Left lung (tissue), 14 donors: ENCODE results near the gene DEFB127. TPM values are rescaled to one million over a fixed set of nuclear protein-coding genes. Genes with fewer than 3 reads are reported as not detected.
"Not testable (repeated sequence)": the region's sequence is repeated elsewhere in the genome, so short reads cannot be mapped to it uniquely, and the experiment has no call there.

Source experiments
- ATAC-seq: fragments of 200-7000 bp; cut with Tn5 transposase; one replicate; pipeline ENCODE4 v1.9.1; 2020; ENCODE audit warnings: moderate library complexity
- DNase-seq, 4 donors: peaks; one replicate each; pipeline ENCODE4 v3.0.0-alpha.2; 2013 to 2020
- H3K27ac ChIP-seq, 2 donors: fragments of 200-600 bp; sonication (generic) in 1 of 2; one replicate each; pipeline versions ENCODE4 v1.5.0 to v1.8.0; 2020 to 2021
- H3K27me3 ChIP-seq, 2 donors: fragments of 200-600 bp; sonication (generic) in 1 of 2; one replicate each; pipeline versions ENCODE4 v1.5.0 to v1.8.0; 2020 to 2021
- H3K36me3 ChIP-seq, 2 donors: fragments of 200-600 bp; sonication (generic) in 1 of 2; one replicate each; pipeline versions ENCODE4 v1.5.0 to v1.8.0; 2020 to 2021
- H3K4me1 ChIP-seq, 2 donors: fragments of 200-600 bp; one replicate each; pipeline ENCODE4 v1.8.0; 2021
- H3K4me3 ChIP-seq, 2 donors: fragments of 200-600 bp; sonication (generic) in 1 of 2; one replicate each; pipeline versions ENCODE4 v1.5.0 to v1.8.0; 2020 to 2021; ENCODE audit warnings: mild to moderate bottlenecking in 1 of 2
- H3K9me3 ChIP-seq, 2 donors: fragments of 200-600 bp; sonication (generic) in 1 of 2; one replicate each; pipeline versions ENCODE4 v1.5.0 to v1.8.0; 2020 to 2021
- CTCF ChIP-seq, 2 donors: fragments of 200-600 bp; sonication (generic) in 1 of 2; IDR thresholded peaks; one replicate each; pipeline versions ENCODE4 v1.5.0 to v1.8.0; 2021; ENCODE audit warnings: antibody characterized with exemption in 2 of 2
- intact Hi-C, 2 donors: fragments of 100-400 bp; cut with DNase I; formaldehyde crosslinking; loops; one replicate each; pipeline versions ENCODE4 v1.11.2 to v1.14.2; 2022
- long read RNA-seq, 12 donors: library from polyadenylated mRNA in 2 of 12; unstranded in 2 of 12; transcript quantifications; one replicate each; pipeline ENCODE4 v2.0.0 and lab custom pipeline, GENCODE V29; 2019 to 2026
- polyA plus RNA-seq, 6 donors: library from polyadenylated mRNA; unstranded; fragments of 120-200 nt; gene quantifications; one replicate each; pipeline ENCODE4 v1.2.1, GENCODE V29; 2013; ENCODE audit not compliant: insufficient read length in 6 of 6
- total RNA-seq, 2 donors: library from RNA; stranded (reverse); fragmentation: NEBNext Ultra II Directional; extraction: Animal tissue kit (Norgen Biotek cat#: 25700); gene quantifications; one replicate each; pipeline ENCODE4 v1.2.1, GENCODE V29; 2021
- donor health status: DM: no; HTN: yes; CAD: no.
- donor health status: DM: no; HTN: no; CAD: no.

DEFB127 gene, protein sequence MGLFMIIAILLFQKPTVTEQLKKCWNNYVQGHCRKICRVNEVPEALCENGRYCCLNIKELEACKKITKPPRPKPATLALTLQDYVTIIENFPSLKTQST
- not detected for total RNA-seq
- polyA plus RNA-seq, result not detected
- long read RNA-seq, donor 1, result 0 reads
- long read RNA-seq, donor 2, result 0 reads
- long read RNA-seq, donor 3, result 0 reads
- long read RNA-seq, donor 4, result 0 reads
- long read RNA-seq, donor 5, result 0 reads
- long read RNA-seq, donor 6, result 0 reads
- long read RNA-seq, donor 7, result 0 reads
- long read RNA-seq, donor 8, result 0 reads
- long read RNA-seq, donor 9, result 0 reads
- long read RNA-seq, donor 10, result 0 reads
- long read RNA-seq, donor 11, result 0 reads
- long read RNA-seq, donor 12, result 0 reads

DNA sequence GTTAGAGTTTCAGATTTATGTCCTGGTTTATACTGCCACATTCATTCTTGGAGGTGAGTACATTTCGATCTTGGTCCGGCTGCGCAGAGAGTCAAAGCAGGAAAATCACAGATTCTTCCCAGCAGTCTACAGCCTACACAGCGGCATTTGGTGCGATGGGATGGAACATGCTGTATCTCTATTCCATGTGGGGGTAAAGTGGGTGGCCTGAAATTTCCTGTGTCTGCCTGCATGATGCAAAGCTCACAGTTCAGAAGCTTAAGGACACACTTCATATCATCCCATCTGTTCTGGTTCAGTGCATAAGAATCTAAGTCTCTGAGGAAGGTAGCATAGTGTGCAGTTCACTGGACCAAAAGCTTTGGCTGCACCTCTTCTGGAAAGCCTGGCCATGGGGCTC, at the start of gene DEFB127:
TSS of gene DEFB127 (plus strand) at position 301 of the 400 bp plus-strand sequence. CDS start at position 392, 91 bp downstream.
- peaks cover 0 to 4% of the 10 kb centered on the region in 2 donors for H3K27me3 ChIP-seq
- intact Hi-C loops, result no loop called here
- H3K4me3 ChIP-seq, result no peak within 1 kb of the TSS
- H3K36me3 ChIP-seq, result no peaks in the 10 kb centered on the region
- no peaks in the 10 kb centered on the region for H3K4me1 ChIP-seq
- no peaks in the 10 kb centered on the region for H3K9me3 ChIP-seq
- ATAC-seq, result no peak
- no peak within 1 kb of the TSS for H3K27ac ChIP-seq
- TF ChIP-seq CTCF (IDR thresholded peaks at IDR 0.05), result no peak
- DNase-seq, result no peak

GRCh38 chr20:112396-112795, 44.9 kb upstream of the DEFB127 start:
- peaks cover 0 to 10% of the 10 kb centered on the region in 2 donors for H3K9me3 ChIP-seq
- no peak overlapping the region for H3K4me3 ChIP-seq
- H3K27ac ChIP-seq, result no peak overlapping the region
- intact Hi-C loops, result no loop called here
- TF ChIP-seq CTCF (IDR thresholded peaks at IDR 0.05), result no peak
- DNase-seq (no peak), ATAC-seq (no peak)
- no peaks in the 10 kb centered on the region for H3K4me1 ChIP-seq
- no peaks in the 10 kb centered on the region for H3K36me3 ChIP-seq
- no peaks in the 10 kb centered on the region for H3K27me3 ChIP-seq

DNA sequence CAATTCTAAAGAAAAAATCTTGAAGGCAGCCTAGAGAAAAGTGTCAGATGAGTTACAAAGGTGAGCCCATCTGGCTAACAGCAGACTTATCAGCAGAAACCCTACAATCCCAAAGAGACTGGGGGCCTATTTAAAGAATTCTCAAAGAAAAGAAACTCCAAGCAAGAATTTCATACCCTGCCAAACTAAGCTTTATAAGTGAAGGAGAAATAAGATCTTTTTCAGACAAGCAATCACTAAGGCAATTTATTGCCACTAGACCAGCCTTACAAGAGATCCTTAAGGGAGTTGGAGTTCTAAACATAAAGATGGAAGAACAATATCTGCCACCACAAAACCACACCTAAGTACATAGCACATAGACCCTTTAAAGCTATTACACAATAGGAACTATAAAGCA, 39.7 kb upstream of the DEFB127 start:
- intact Hi-C loops, result no loop called here
- Histone ChIP-seq H3K36me3 (no peaks in the 10 kb centered on the region), H3K4me1 (no peaks in the 10 kb centered on the region), H3K27me3 (no peaks in the 10 kb centered on the region), H3K9me3 (peaks cover 0 to 17% of the 10 kb centered on the region in 2 donors), H3K27ac (no peak overlapping the region), H3K4me3 (no peak overlapping the region)
- DNase-seq, result no peak
- no peak for TF ChIP-seq CTCF (IDR thresholded peaks at IDR 0.05)
- ATAC-seq, result no peak

GRCh38 chr20:129786-130323, 27.4 kb upstream of the DEFB127 start:
- H3K27ac ChIP-seq, intact Hi-C loops, H3K4me3 ChIP-seq, H3K9me3 ChIP-seq, H3K4me1 ChIP-seq, H3K36me3 ChIP-seq, DNase-seq, ATAC-seq, H3K27me3 ChIP-seq: not testable (repeated sequence)

- no peak overlapping the region for H3K27ac ChIP-seq
- no peak for DNase-seq
- no peak overlapping the region for H3K4me3 ChIP-seq
- intact Hi-C loops, result no loop called here
- no peaks in the 10 kb centered on the region for H3K9me3 ChIP-seq
- H3K4me1 ChIP-seq, result no peaks in the 10 kb centered on the region
- peaks cover 0 to 19% of the 10 kb centered on the region in 2 donors for H3K27me3 ChIP-seq
- TF ChIP-seq CTCF (IDR thresholded peaks at IDR 0.05), result no peak
- H3K36me3 ChIP-seq, result no peaks in the 10 kb centered on the region
- ATAC-seq, result peak; percentile 60
These were observed 19.4 kb upstream of the DEFB127 start for GRCh38 chr20:137668-138490.
